Right lobe of liver (tissue), 4 donors: ENCODE measurements around the gene MEGF8.

Experiments
- POLR2A ChIP-seq: fragments of 450-650 bp; IDR thresholded peaks from one replicate; pipeline ENCODE4 v1.6.1; 2017; ENCODE audit warnings: antibody characterized with exemption, mild to moderate bottlenecking
- TF ChIP-seq, protein P1 (sequence below), 4 donors: fragments of 200-600 bp in 3 of 4; fragments of 450-650 bp in 1 of 4; IDR thresholded peaks; one replicate each; pipeline versions ENCODE4 v1.5.1 to v1.8.0; 2016 to 2022; ENCODE audit warnings: antibody characterized with exemption in 4 of 4, mild to moderate bottlenecking in 2 of 4
- donor health status: DM: no; HTN: no; CAD: no.
- donor health status: DM: no; HTN: no; CAD: no.
- donor health status: DM: no; HTN: yes; CAD: no.

DNA sequence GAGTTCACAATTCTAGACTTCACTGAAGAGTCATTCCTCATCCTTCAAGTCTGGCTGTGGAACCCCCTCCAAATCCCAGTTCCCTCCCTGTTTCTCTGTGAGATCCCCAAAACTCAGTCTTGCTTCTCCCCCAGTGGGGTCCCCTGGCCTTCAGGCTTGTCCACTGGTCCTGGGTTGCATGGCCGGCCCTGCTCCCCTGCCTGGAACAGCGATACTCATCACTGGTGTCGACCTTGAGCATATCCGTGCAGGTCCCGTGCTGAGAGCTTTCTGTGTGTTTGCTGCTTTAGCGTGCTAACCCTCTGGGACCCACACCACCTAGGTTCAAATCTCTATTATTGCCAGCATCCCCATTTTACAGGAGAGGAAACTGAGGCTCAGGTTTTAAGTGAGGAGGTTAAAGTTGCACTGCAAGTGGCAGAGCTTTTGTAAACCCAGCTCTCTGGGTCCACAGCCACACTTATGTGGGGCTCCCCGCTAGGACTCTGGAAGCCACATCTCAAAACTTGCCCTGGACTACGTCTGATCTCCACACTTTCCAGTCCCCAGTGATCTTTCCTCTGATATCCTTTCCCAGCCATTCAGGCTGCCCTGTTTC, 86.2 kb downstream of the MEGF8 start:
- TF ChIP-seq POLR2A, result no peak
- TF ChIP-seq, protein P1, sequence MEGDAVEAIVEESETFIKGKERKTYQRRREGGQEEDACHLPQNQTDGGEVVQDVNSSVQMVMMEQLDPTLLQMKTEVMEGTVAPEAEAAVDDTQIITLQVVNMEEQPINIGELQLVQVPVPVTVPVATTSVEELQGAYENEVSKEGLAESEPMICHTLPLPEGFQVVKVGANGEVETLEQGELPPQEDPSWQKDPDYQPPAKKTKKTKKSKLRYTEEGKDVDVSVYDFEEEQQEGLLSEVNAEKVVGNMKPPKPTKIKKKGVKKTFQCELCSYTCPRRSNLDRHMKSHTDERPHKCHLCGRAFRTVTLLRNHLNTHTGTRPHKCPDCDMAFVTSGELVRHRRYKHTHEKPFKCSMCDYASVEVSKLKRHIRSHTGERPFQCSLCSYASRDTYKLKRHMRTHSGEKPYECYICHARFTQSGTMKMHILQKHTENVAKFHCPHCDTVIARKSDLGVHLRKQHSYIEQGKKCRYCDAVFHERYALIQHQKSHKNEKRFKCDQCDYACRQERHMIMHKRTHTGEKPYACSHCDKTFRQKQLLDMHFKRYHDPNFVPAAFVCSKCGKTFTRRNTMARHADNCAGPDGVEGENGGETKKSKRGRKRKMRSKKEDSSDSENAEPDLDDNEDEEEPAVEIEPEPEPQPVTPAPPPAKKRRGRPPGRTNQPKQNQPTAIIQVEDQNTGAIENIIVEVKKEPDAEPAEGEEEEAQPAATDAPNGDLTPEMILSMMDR (IDR thresholded peaks at IDR 0.05), result no peak
